ENCODE measurements around the gene PAPOLB.
"Not testable (repeated sequence)": the region's sequence is repeated elsewhere in the genome, so short reads cannot be mapped to it uniquely, and the experiment has no call there.

Gene PAPOLB

GRCh38 chr7:4893929-4894475 lies 32.2 kb upstream of the PAPOLB start:
- DNase-seq (ENCODE audit: low read depth in 2 of 2): no peak
- TF ChIP-seq, protein P1, sequence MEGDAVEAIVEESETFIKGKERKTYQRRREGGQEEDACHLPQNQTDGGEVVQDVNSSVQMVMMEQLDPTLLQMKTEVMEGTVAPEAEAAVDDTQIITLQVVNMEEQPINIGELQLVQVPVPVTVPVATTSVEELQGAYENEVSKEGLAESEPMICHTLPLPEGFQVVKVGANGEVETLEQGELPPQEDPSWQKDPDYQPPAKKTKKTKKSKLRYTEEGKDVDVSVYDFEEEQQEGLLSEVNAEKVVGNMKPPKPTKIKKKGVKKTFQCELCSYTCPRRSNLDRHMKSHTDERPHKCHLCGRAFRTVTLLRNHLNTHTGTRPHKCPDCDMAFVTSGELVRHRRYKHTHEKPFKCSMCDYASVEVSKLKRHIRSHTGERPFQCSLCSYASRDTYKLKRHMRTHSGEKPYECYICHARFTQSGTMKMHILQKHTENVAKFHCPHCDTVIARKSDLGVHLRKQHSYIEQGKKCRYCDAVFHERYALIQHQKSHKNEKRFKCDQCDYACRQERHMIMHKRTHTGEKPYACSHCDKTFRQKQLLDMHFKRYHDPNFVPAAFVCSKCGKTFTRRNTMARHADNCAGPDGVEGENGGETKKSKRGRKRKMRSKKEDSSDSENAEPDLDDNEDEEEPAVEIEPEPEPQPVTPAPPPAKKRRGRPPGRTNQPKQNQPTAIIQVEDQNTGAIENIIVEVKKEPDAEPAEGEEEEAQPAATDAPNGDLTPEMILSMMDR (IDR thresholded peaks at IDR 0.05; ENCODE audit: low read depth, low read length): no peak
- H3K4me3 ChIP-seq (replicated peaks in 1 of 2; ENCODE audit: low read depth in 2 of 2, low read length in 2 of 2): no peak overlapping the region

DNA sequence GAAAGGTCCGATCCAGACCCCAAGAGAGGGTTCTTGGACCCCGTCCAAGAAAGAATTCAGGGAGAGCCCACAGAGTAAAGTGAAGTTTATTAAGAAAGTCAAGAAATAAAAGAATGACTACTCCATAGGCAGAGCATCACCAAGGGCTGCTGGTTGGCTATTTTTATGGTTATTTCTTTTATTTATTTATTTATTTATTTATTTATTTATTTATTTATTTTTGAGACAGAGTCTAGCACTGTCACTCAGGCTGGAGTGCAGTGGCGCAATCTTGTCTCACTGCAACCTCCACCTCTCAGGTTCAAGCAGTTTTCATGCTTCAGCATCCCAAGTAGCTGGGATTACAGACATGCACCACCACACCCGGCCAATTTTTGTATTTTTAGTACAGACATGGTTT lies 31.4 kb upstream of the PAPOLB start:
- DNase-seq (ENCODE audit: low read depth in 2 of 2); H3K4me3 ChIP-seq (replicated peaks in 1 of 2; ENCODE audit: low read depth in 2 of 2, low read length in 2 of 2): not testable (repeated sequence)

DNA sequence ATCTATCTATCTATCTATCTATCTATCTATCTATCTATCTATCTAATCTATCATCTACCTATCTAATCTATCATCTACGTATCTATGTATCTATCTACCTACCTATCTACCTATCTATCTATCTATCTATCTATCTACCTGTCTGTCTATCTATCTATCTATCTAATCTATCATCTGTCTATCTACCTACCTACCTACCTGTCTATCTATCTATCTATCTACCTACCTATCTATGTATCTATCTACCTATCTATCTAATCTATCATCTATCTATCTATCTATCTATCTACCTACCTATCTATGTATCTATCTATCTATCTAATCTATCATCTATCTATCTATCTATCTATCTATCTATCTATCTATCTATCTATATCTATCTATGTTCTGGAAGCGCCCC lies 29.7 kb upstream of the PAPOLB start:
- not testable (repeated sequence) for H3K4me3 ChIP-seq (replicated peaks in 1 of 2; ENCODE audit: low read depth in 2 of 2, low read length in 2 of 2); DNase-seq (ENCODE audit: low read depth in 2 of 2)

DNA sequence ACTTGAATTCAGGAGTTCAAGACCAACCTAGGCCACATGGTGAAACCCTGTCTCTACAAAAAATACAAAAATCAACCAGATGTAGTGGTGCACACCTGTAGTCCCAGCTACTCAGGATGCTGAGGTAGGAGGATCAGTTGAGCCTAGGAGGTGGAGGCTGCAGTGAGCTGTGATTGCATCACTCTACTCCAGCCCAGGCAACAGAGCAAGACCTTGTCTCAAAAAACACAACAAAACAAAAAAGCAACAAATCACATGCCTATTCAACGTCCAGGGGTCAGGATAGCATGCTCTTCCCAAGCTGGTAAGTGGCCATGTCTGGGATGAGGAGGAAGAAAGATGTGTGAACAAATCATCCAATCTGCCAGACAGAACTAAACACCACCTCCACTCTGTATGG lies 27.9 kb upstream of the PAPOLB start:
- TF ChIP-seq, protein P1 (IDR thresholded peaks at IDR 0.05; ENCODE audit: low read depth, low read length): no peak
- no peak for DNase-seq (ENCODE audit: low read depth in 2 of 2)
- H3K4me3 ChIP-seq (replicated peaks in 1 of 2; ENCODE audit: low read depth in 2 of 2, low read length in 2 of 2): no peak overlapping the region

GRCh38 chr7:4888161-4888560 lies 26.3 kb upstream of the PAPOLB start:
- TF ChIP-seq, protein P1 (IDR thresholded peaks at IDR 0.05; ENCODE audit: low read depth, low read length): no peak
- peak in 1 of 2 donors; percentile 8 for DNase-seq (ENCODE audit: low read depth in 2 of 2)
- H3K4me3 ChIP-seq (replicated peaks in 1 of 2; ENCODE audit: low read depth in 2 of 2, low read length in 2 of 2): no peak overlapping the region

DNA sequence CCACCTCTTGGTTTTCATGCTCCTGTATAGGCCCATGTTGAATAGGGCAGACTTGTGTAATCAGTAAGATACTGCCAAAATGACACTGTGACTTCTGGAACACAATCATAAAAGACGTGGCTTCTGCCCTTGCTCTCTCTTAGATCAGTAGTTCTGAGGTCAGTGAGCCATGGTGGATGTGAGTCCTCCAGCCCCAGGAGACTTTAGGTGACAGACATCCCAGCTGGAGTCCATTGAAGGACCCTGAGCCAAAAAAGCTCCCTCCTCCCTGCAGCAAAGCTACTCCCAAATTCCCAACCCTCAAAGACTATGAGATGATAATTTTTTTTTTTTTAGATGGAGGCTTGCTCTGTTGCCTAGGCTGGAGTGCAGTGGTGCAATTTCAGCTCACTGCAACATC lies 24.8 kb upstream of the PAPOLB start:
- TF ChIP-seq, protein P1 (IDR thresholded peaks at IDR 0.05; ENCODE audit: low read depth, low read length): no peak
- DNase-seq (ENCODE audit: low read depth in 2 of 2): no peak
- no peak overlapping the region for H3K4me3 ChIP-seq (replicated peaks in 1 of 2; ENCODE audit: low read depth in 2 of 2, low read length in 2 of 2)

- H3K4me3 ChIP-seq (replicated peaks in 1 of 2; ENCODE audit: low read depth in 2 of 2, low read length in 2 of 2): no peak overlapping the region
- TF ChIP-seq, protein P1 (IDR thresholded peaks at IDR 0.05; ENCODE audit: low read depth, low read length): no peak
- no peak for DNase-seq (ENCODE audit: low read depth in 2 of 2)
These were observed 23.5 kb upstream of the PAPOLB start for GRCh38 chr7:4885317-4885807.

GRCh38 chr7:4884164-4884563 lies 22.3 kb upstream of the PAPOLB start:
- TF ChIP-seq, protein P1 (IDR thresholded peaks at IDR 0.05; ENCODE audit: low read depth, low read length): no peak
- no peak for DNase-seq (ENCODE audit: low read depth in 2 of 2)
- H3K4me3 ChIP-seq (replicated peaks in 1 of 2; ENCODE audit: low read depth in 2 of 2, low read length in 2 of 2): no peak overlapping the region
